Skeletal muscle tissue (tissue), 4 donors: ENCODE results near the gene FOXE1. TPM values are rescaled to one million over a fixed set of nuclear protein-coding genes. Genes with fewer than 3 reads are reported as not detected.

Source experiments
- H3K27ac ChIP-seq: one replicate; pipeline ENCODE4 v1.7.0; 2013; ENCODE audit warnings: mild to moderate bottlenecking, low read depth, low read length, inconsistent platforms
- H3K27me3 ChIP-seq, 3 donors: one replicate each; pipeline ENCODE4 v1.7.0; 2013; ENCODE audit warnings: low read length in 3 of 3; ENCODE audit not compliant: control insufficient read depth in 3 of 3, insufficient read depth in 3 of 3
- H3K36me3 ChIP-seq, 3 donors: one replicate each; pipeline ENCODE4 v1.7.0; 2013; ENCODE audit warnings: low read length in 3 of 3; ENCODE audit not compliant: control insufficient read depth in 3 of 3, insufficient read depth in 3 of 3
- H3K4me1 ChIP-seq, 3 donors: one replicate each; pipeline ENCODE4 v1.7.0; 2013; ENCODE audit warnings: low read length in 3 of 3, mild to moderate bottlenecking in 3 of 3; ENCODE audit not compliant: control insufficient read depth in 3 of 3, insufficient read depth in 3 of 3
- H3K4me3 ChIP-seq, 3 donors: one replicate each; pipeline ENCODE4 v1.7.0; 2013; ENCODE audit warnings: low read length in 3 of 3
- H3K9ac ChIP-seq, 3 donors: one replicate each; pipeline ENCODE4 v1.7.0; 2013; ENCODE audit warnings: low read length in 3 of 3, mild to moderate bottlenecking in 3 of 3, moderate library complexity in 2 of 3, low read depth in 1 of 3
- H3K9me3 ChIP-seq, 3 donors: one replicate each; pipeline ENCODE4 v1.7.0; 2013; ENCODE audit warnings: low read length in 3 of 3; ENCODE audit not compliant: control insufficient read depth in 3 of 3
- total RNA-seq: library from RNA; depleted of rRNA; stranded (reverse); fragments of >200 nt; gene quantifications from one replicate; pipeline ENCODE4 v1.2.3, GENCODE V29; 2014
- donor health status: Osteomylitis.

The FOXE1 gene
- total RNA-seq, 1 donor from 2014 or later, result not detected

- Histone ChIP-seq H3K27me3 (peaks cover 0 to 2% (median 0%) of the 10 kb centered on the region in 3 donors), H3K9ac (no peak overlapping the region), H3K36me3 (no peaks in the 10 kb centered on the region), H3K9me3 (no peaks in the 10 kb centered on the region), H3K4me3 (no peak overlapping the region), H3K27ac (no peak overlapping the region), H3K4me1 (peaks cover 0 to 10% (median 7%) of the 10 kb centered on the region in 3 donors)
These were observed 22.1 kb downstream of the FOXE1 start for GRCh38 chr9:97875111-97875510.

- no peaks in the 10 kb centered on the region for H3K36me3 ChIP-seq
- peaks cover 0 to 10% (median 7%) of the 10 kb centered on the region in 3 donors for H3K4me1 ChIP-seq
- H3K27me3 ChIP-seq, result no peaks in the 10 kb centered on the region
- no peaks in the 10 kb centered on the region for H3K9me3 ChIP-seq
- no peak overlapping the region for H3K9ac ChIP-seq
- no peak overlapping the region for H3K4me3 ChIP-seq
- H3K27ac ChIP-seq, result no peak overlapping the region
These were observed 23.0 kb downstream of the FOXE1 start for GRCh38 chr9:97876061-97876460.

- Histone ChIP-seq H3K36me3 (no peaks in the 10 kb centered on the region), H3K27me3 (no peaks in the 10 kb centered on the region), H3K9me3 (no peaks in the 10 kb centered on the region), H3K9ac (no peak overlapping the region), H3K4me3 (no peak overlapping the region), H3K27ac (no peak overlapping the region), H3K4me1 (peaks cover 0 to 10% (median 7%) of the 10 kb centered on the region in 3 donors)
These were observed 27.3 kb downstream of the FOXE1 start for GRCh38 chr9:97880336-97880735.

- Histone ChIP-seq H3K4me3 (no peak overlapping the region), H3K27me3 (peaks cover 0 to 9% (median 4%) of the 10 kb centered on the region in 3 donors), H3K36me3 (no peaks in the 10 kb centered on the region), H3K9me3 (no peaks in the 10 kb centered on the region), H3K9ac (no peak overlapping the region), H3K4me1 (no peaks in the 10 kb centered on the region), H3K27ac (no peak overlapping the region)
These were observed 37.2 kb downstream of the FOXE1 start for GRCh38 chr9:97889941-97890887.

GRCh38 chr9:97891736-97892135, 38.7 kb downstream of the FOXE1 start:
- H3K4me3 ChIP-seq, result no peak overlapping the region
- H3K27me3 ChIP-seq, result peaks cover 0 to 9% (median 4%) of the 10 kb centered on the region in 3 donors
- no peaks in the 10 kb centered on the region for H3K4me1 ChIP-seq
- H3K36me3 ChIP-seq, result peaks cover 3 to 5% (median 3%) of the 10 kb centered on the region in 3 donors
- H3K9me3 ChIP-seq, result no peaks in the 10 kb centered on the region
- no peak overlapping the region for H3K9ac ChIP-seq
- H3K27ac ChIP-seq, result no peak overlapping the region

GRCh38 chr9:97892421-97892820, 39.4 kb downstream of the FOXE1 start:
- Histone ChIP-seq H3K9me3 (no peaks in the 10 kb centered on the region), H3K27me3 (peaks cover 0 to 6% (median 4%) of the 10 kb centered on the region in 3 donors), H3K9ac (no peak overlapping the region), H3K36me3 (peaks cover 3 to 5% (median 3%) of the 10 kb centered on the region in 3 donors), H3K4me1 (no peaks in the 10 kb centered on the region), H3K4me3 (no peak overlapping the region), H3K27ac (no peak overlapping the region)

- Histone ChIP-seq H3K27ac (no peak overlapping the region), H3K4me3 (no peak overlapping the region), H3K9ac (no peak overlapping the region), H3K4me1 (no peaks in the 10 kb centered on the region), H3K36me3 (peaks cover 5 to 10% (median 8%) of the 10 kb centered on the region in 3 donors), H3K9me3 (no peaks in the 10 kb centered on the region), H3K27me3 (peaks cover 0 to 3% (median 3%) of the 10 kb centered on the region in 3 donors)
These were observed 42.2 kb downstream of the FOXE1 start for GRCh38 chr9:97895211-97895610.

- Histone ChIP-seq H3K27me3 (no peaks in the 10 kb centered on the region), H3K4me3 (no peak overlapping the region), H3K27ac (no peak overlapping the region), H3K4me1 (no peaks in the 10 kb centered on the region), H3K9ac (no peak overlapping the region), H3K9me3 (no peaks in the 10 kb centered on the region), H3K36me3 (peaks cover 5 to 12% (median 11%) of the 10 kb centered on the region in 3 donors)
These were observed 42.8 kb downstream of the FOXE1 start for GRCh38 chr9:97895695-97896332.

- Histone ChIP-seq H3K27ac (no peak overlapping the region), H3K4me1 (no peaks in the 10 kb centered on the region), H3K27me3 (no peaks in the 10 kb centered on the region), H3K4me3 (no peak overlapping the region), H3K9ac (no peak overlapping the region), H3K9me3 (no peaks in the 10 kb centered on the region), H3K36me3 (peaks cover 9 to 16% (median 14%) of the 10 kb centered on the region in 3 donors)
These were observed 47.2 kb downstream of the FOXE1 start for GRCh38 chr9:97900103-97900737.
